Endodermal cell (in vitro differentiated cells): Measurements from ENCODE around the gene COL13A1. TPM values are rescaled to one million over a fixed set of nuclear protein-coding genes. Genes with fewer than 3 reads are reported as not detected.

ENCODE experiments used
- DNase-seq: peaks from one replicate; pipeline ENCODE4 v3.0.0-alpha.2; 2017
- H3K27ac ChIP-seq: 2 replicates; pipeline ENCODE4 v1.5.1; 2013; ENCODE audit warnings: mild to moderate bottlenecking, low read depth, low read length, moderate library complexity
- H3K27me3 ChIP-seq: 2 replicates; pipeline ENCODE4 v1.6.1; 2013; ENCODE audit warnings: mild to moderate bottlenecking, low read length, moderate library complexity; ENCODE audit not compliant: insufficient read depth, control insufficient read depth, poor library complexity, severe bottlenecking
- H3K36me3 ChIP-seq: 2 replicates; pipeline ENCODE4 v1.7.0; 2013; ENCODE audit warnings: mild to moderate bottlenecking, low read length, moderate library complexity; ENCODE audit not compliant: control insufficient read depth, insufficient read depth
- H3K4me1 ChIP-seq: one replicate; pipeline ENCODE4 v1.7.0; 2013; ENCODE audit warnings: low read length; ENCODE audit not compliant: control insufficient read depth, insufficient read depth
- H3K4me3 ChIP-seq: 2 replicates; pipeline ENCODE4 v1.5.1; 2013; ENCODE audit warnings: mild to moderate bottlenecking, low read length, moderate library complexity
- H3K9ac ChIP-seq: 2 replicates; pipeline ENCODE4 v1.6.1; 2013; ENCODE audit warnings: mild to moderate bottlenecking, low read length, moderate library complexity; ENCODE audit not compliant: poor library complexity, severe bottlenecking; ENCODE audit errors: extremely low read depth
- H3K9me3 ChIP-seq: 2 replicates; pipeline ENCODE4 v1.6.1; 2013; ENCODE audit warnings: mild to moderate bottlenecking, low read length, moderate library complexity; ENCODE audit not compliant: control insufficient read depth
- H3K27ac Mint-ChIP-seq: 2 replicates; pipeline ENCODE4 v1.8.0; 2020; ENCODE audit warnings: mixed read lengths
- H3K27me3 Mint-ChIP-seq: 2 replicates; pipeline ENCODE4 v1.8.0; 2021; ENCODE audit warnings: mild to moderate bottlenecking, mixed read lengths; ENCODE audit not compliant: insufficient read depth
- H3K36me3 Mint-ChIP-seq: 2 replicates; pipeline ENCODE4 v1.8.0; 2020; ENCODE audit warnings: low read depth, mixed read lengths
- H3K4me1 Mint-ChIP-seq: 2 replicates; pipeline ENCODE4 v1.8.0; 2020; ENCODE audit warnings: mixed read lengths
- H3K4me3 Mint-ChIP-seq: 2 replicates; pipeline ENCODE4 v1.8.0; 2020; ENCODE audit warnings: mild to moderate bottlenecking, moderate library complexity, mixed read lengths
- H3K9me3 Mint-ChIP-seq: 2 replicates; pipeline ENCODE4 v1.8.0; 2020; ENCODE audit warnings: mild to moderate bottlenecking, mixed read lengths
- WGBS, 2 experiments: methylation state at CpG; one replicate each; pipeline versions ENCODE4 v1.1.5 to v1.1.7; 2013; ENCODE audit warnings: missing lambda C conversion rate in 2 of 2, mixed read lengths in 1 of 2; ENCODE audit not compliant: insufficient coverage in 1 of 2, insufficient read length in 1 of 2; 5-methylcytosine and 5-hydroxymethylcytosine counted together
- total RNA-seq, 2 donors: library from RNA; stranded (reverse); fragmentation: NEBNext Ultra II Directional in 1 of 2; extraction: Animal tissue kit (Norgen Biotek cat#: 25700) in 1 of 2; gene quantifications; 2 replicates in 1 of 2; 3 replicates in 1 of 2; pipeline ENCODE4 v1.2.1, GENCODE V29; 2021
- TF ChIP-seq, protein P1 (sequence below): fragments of 200-600 bp; sonication (generic); conservative IDR thresholded peaks from 2 replicates; pipeline ENCODE4 v1.5.0; 2021; ENCODE audit warnings: antibody characterized with exemption, mild to moderate bottlenecking

COL13A1 gene
- total RNA-seq, 2 donors from 2014 or later = 15.9 to 20.7 TPM

GRCh38 chr10:69944761-69945160, 143.1 kb downstream of the COL13A1 start:
- Mint-ChIP-seq H3K4me3 (no peak overlapping the region), H3K4me1 (no peaks in the 10 kb centered on the region), H3K36me3 (peaks cover 18% of the 10 kb centered on the region)

GRCh38 chr10:69948261-69948660, 146.6 kb downstream of the COL13A1 start:
- Histone ChIP-seq H3K27ac (no peak overlapping the region), H3K4me3 (no peak overlapping the region), H3K9ac (no peak overlapping the region), H3K27me3 (no peaks in the 10 kb centered on the region), H3K9me3 (no peaks in the 10 kb centered on the region), H3K4me1 (peaks cover 4% of the 10 kb centered on the region), H3K36me3 (no peaks in the 10 kb centered on the region)
- no peaks in the 10 kb centered on the region for H3K9me3 Mint-ChIP-seq
- DNase-seq = no peak
- TF ChIP-seq, protein P1, sequence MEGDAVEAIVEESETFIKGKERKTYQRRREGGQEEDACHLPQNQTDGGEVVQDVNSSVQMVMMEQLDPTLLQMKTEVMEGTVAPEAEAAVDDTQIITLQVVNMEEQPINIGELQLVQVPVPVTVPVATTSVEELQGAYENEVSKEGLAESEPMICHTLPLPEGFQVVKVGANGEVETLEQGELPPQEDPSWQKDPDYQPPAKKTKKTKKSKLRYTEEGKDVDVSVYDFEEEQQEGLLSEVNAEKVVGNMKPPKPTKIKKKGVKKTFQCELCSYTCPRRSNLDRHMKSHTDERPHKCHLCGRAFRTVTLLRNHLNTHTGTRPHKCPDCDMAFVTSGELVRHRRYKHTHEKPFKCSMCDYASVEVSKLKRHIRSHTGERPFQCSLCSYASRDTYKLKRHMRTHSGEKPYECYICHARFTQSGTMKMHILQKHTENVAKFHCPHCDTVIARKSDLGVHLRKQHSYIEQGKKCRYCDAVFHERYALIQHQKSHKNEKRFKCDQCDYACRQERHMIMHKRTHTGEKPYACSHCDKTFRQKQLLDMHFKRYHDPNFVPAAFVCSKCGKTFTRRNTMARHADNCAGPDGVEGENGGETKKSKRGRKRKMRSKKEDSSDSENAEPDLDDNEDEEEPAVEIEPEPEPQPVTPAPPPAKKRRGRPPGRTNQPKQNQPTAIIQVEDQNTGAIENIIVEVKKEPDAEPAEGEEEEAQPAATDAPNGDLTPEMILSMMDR = no peak
- peaks cover 5% of the 10 kb centered on the region for H3K36me3 Mint-ChIP-seq
- H3K4me1 Mint-ChIP-seq = peaks cover 16% of the 10 kb centered on the region
- H3K4me3 Mint-ChIP-seq = no peak overlapping the region
- H3K27ac Mint-ChIP-seq = no peak overlapping the region
- no peaks in the 10 kb centered on the region for H3K27me3 Mint-ChIP-seq
- WGBS, 2 experiments = 87 to 92% methylated on average over 4 of the region's 4 CpGs

More at GRCh38 chr10:69944761-69945160, 143.1 kb downstream of the COL13A1 start:
- H3K9ac ChIP-seq = no peak overlapping the region
- peaks cover 2% of the 10 kb centered on the region for H3K27me3 Mint-ChIP-seq
- peaks cover 5% of the 10 kb centered on the region for H3K9me3 Mint-ChIP-seq
- peaks cover 5% of the 10 kb centered on the region for H3K9me3 ChIP-seq
- no peak overlapping the region for H3K27ac ChIP-seq
- H3K27me3 ChIP-seq = no peaks in the 10 kb centered on the region
- no peak for DNase-seq
- H3K36me3 ChIP-seq = no peaks in the 10 kb centered on the region
- H3K27ac Mint-ChIP-seq = no peak overlapping the region
- H3K4me3 ChIP-seq = no peak overlapping the region
- WGBS, 2 experiments = 92 to 94% methylated on average over 5 to 10 of the region's 10 CpGs
- H3K4me1 ChIP-seq = no peaks in the 10 kb centered on the region
- TF ChIP-seq, protein P1 = no peak

- H3K36me3 Mint-ChIP-seq = peaks cover 5% of the 10 kb centered on the region
- no peak for DNase-seq
- Histone ChIP-seq H3K27me3 (no peaks in the 10 kb centered on the region), H3K4me3 (no peak overlapping the region), H3K27ac (no peak overlapping the region), H3K9me3 (no peaks in the 10 kb centered on the region), H3K4me1 (peaks cover 6% of the 10 kb centered on the region), H3K9ac (no peak overlapping the region), H3K36me3 (no peaks in the 10 kb centered on the region)
- no peaks in the 10 kb centered on the region for H3K27me3 Mint-ChIP-seq
- no peak overlapping the region for H3K27ac Mint-ChIP-seq
- 90 to 94% methylated on average over 2 to 5 of the region's 8 CpGs for WGBS, 2 experiments
- H3K9me3 Mint-ChIP-seq = no peaks in the 10 kb centered on the region
- peaks cover 21% of the 10 kb centered on the region for H3K4me1 Mint-ChIP-seq
- H3K4me3 Mint-ChIP-seq = no peak overlapping the region
- TF ChIP-seq, protein P1 = no peak
Observed at GRCh38 chr10:69949770-69950169, 148.1 kb downstream of the COL13A1 start.
